OCI-LY1 (cell line): ENCODE measurements around the gene TFRC.

Experiments
- H2AFZ ChIP-seq: fragments of 200-600 bp; sonication (generic), shearing (Covaris generic); 2 replicates; pipeline ENCODE4 v1.6.0; 2014; ENCODE audit warnings: antibody characterized with exemption, mild to moderate bottlenecking, low read length
- H3F3A ChIP-seq: fragments of 200-600 bp; sonication (generic), shearing (Covaris generic); 2 replicates; pipeline ENCODE4 v1.6.0; 2014; ENCODE audit warnings: mild to moderate bottlenecking, antibody characterized with exemption, low read length, moderate library complexity; ENCODE audit not compliant: insufficient read depth
- H3K27ac ChIP-seq: fragments of 200-600 bp; sonication (generic); 2 replicates; pipeline ENCODE4 v1.5.1; 2014; ENCODE audit warnings: low read length, mixed run types, mild to moderate bottlenecking, low read depth; ENCODE audit not compliant: poor library complexity, severe bottlenecking
- H3K27me3 ChIP-seq: fragments of 200-600 bp; sonication (generic); 2 replicates; pipeline ENCODE4 v1.6.0; 2014; ENCODE audit warnings: antibody characterized with exemption, mild to moderate bottlenecking, low read length, moderate library complexity; ENCODE audit not compliant: insufficient read depth
- H3K36me3 ChIP-seq: fragments of 200-600 bp; sonication (generic); 2 replicates; pipeline ENCODE4 v1.6.1; 2014; ENCODE audit warnings: mild to moderate bottlenecking, antibody characterized with exemption, low read length, moderate library complexity, mixed read lengths; ENCODE audit not compliant: insufficient read depth
- H3K4me1 ChIP-seq: fragments of 200-600 bp; sonication (generic); 2 replicates; pipeline ENCODE4 v1.5.1; 2014; ENCODE audit warnings: mild to moderate bottlenecking, low read length, moderate library complexity; ENCODE audit not compliant: insufficient read depth, severe bottlenecking
- H3K4me2 ChIP-seq: fragments of 200-600 bp; sonication (generic), shearing (Covaris generic); 2 replicates; pipeline ENCODE4 v1.6.1; 2014; ENCODE audit warnings: low read length
- H3K4me3 ChIP-seq: fragments of 200-600 bp; sonication (generic); 2 replicates; pipeline ENCODE4 v1.5.1; 2014; ENCODE audit warnings: low read length, low read depth, mild to moderate bottlenecking, mixed read lengths; ENCODE audit not compliant: poor library complexity, severe bottlenecking
- H3K79me2 ChIP-seq: fragments of 200-600 bp; shearing (Covaris generic); 2 replicates; pipeline ENCODE4 v1.6.1; 2016; ENCODE audit warnings: mixed run types, low read length, mixed read lengths; ENCODE audit not compliant: insufficient read depth
- H3K9ac ChIP-seq: fragments of 200-600 bp; sonication (generic), shearing (Covaris generic); 2 replicates; pipeline ENCODE4 v1.6.1; 2014; ENCODE audit warnings: mild to moderate bottlenecking, low read length, mixed read lengths
- H3K9me2 ChIP-seq: fragments of 200-600 bp; sonication (generic), shearing (Covaris generic); 2 replicates; pipeline ENCODE4 v1.6.1; 2014; ENCODE audit warnings: low read depth, mild to moderate bottlenecking, low read length, mixed read lengths
- H3K9me3 ChIP-seq: fragments of 200-600 bp; shearing (Covaris generic); 2 replicates; pipeline ENCODE4 v1.6.1; 2014; ENCODE audit warnings: low read length, mixed read lengths
- H4K20me1 ChIP-seq: fragments of 200-600 bp; sonication (generic), shearing (Covaris generic); 2 replicates; pipeline ENCODE4 v1.6.0; 2016; ENCODE audit warnings: mild to moderate bottlenecking, low read length; ENCODE audit not compliant: insufficient read depth
- EZH2 ChIP-seq: fragments of 200-600 bp; sonication (generic), shearing (Covaris generic); IDR thresholded peaks from 2 replicates; pipeline ENCODE4 v1.8.0; 2017; ENCODE audit warnings: borderline replicate concordance, mixed run types, mild to moderate bottlenecking, antibody characterized with exemption, low read length, moderate library complexity, mixed read lengths
- TF ChIP-seq, protein P1 (sequence below): fragments of 200-600 bp; sonication (generic), shearing (Covaris generic); IDR thresholded peaks from 2 replicates; pipeline ENCODE4 v1.5.1; 2017; ENCODE audit warnings: mild to moderate bottlenecking, antibody characterized with exemption, low read length, moderate library complexity, mixed read lengths

The TFRC gene

DNA sequence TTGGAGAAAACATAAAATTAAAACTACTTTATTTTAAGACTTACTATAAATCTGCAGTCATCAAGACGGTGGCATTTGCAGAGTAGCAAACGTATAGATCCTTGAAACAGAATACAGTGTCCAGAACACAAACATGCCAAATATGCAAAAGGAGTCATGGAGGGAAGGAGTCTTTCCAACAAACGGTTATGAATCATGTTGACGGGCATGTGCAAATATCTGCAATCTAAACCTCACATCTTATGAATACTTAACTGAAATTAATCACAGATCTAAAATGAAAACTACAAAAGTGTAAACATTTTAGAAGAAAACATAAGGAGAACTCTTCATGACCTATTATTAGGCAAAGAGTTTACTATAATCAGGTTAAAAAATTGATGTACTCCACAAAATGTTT is 69.4 kb downstream of the TFRC start:
- H2AFZ ChIP-seq, result no peak overlapping the region

DNA sequence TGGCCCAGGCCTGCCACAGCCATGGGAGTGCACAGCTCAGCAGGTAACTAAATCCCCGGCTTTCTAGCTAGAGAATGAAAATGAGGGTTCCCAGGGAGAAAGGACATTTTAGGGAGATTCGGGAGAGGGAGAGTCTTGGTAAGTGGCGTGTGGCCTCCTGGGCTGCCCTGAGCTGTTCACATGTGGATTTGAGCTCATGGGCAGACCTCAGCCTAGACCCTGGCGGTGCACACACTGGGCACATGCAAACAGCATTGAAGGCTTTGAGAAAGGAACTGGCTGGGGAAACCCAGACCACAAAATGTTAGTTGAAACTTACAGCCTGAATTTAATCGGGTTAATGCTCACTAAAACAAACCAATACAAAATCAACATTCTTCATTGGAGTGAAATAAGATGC is 72.4 kb downstream of the TFRC start:
- no peaks in the 10 kb centered on the region for H3K9me2 ChIP-seq
- H3K27ac ChIP-seq, result no peak overlapping the region
- no peaks in the 10 kb centered on the region for H3K79me2 ChIP-seq
- no peak overlapping the region for H2AFZ ChIP-seq
- TF ChIP-seq, protein P1, sequence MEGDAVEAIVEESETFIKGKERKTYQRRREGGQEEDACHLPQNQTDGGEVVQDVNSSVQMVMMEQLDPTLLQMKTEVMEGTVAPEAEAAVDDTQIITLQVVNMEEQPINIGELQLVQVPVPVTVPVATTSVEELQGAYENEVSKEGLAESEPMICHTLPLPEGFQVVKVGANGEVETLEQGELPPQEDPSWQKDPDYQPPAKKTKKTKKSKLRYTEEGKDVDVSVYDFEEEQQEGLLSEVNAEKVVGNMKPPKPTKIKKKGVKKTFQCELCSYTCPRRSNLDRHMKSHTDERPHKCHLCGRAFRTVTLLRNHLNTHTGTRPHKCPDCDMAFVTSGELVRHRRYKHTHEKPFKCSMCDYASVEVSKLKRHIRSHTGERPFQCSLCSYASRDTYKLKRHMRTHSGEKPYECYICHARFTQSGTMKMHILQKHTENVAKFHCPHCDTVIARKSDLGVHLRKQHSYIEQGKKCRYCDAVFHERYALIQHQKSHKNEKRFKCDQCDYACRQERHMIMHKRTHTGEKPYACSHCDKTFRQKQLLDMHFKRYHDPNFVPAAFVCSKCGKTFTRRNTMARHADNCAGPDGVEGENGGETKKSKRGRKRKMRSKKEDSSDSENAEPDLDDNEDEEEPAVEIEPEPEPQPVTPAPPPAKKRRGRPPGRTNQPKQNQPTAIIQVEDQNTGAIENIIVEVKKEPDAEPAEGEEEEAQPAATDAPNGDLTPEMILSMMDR, result no peak
- no peak for TF ChIP-seq EZH2
- peaks cover 20% of the 10 kb centered on the region; the same call in 1 of the 2 replicates for H3K27me3 ChIP-seq
- no peaks in the 10 kb centered on the region for H3F3A ChIP-seq
- no peaks in the 10 kb centered on the region for H3K36me3 ChIP-seq
- no peak overlapping the region for H3K4me3 ChIP-seq
- no peaks in the 10 kb centered on the region for H3K4me1 ChIP-seq
- peaks cover 14% of the 10 kb centered on the region for H3K9me3 ChIP-seq
- no peaks in the 10 kb centered on the region for H4K20me1 ChIP-seq
- no peak overlapping the region for H3K4me2 ChIP-seq
- no peak overlapping the region for H3K9ac ChIP-seq

More for the DNA sequence above, 69.4 kb downstream of the TFRC start:
- Histone ChIP-seq H3K4me1 (no peaks in the 10 kb centered on the region), H3K27ac (no peak overlapping the region), H3K9me3 (peaks cover 14% of the 10 kb centered on the region), H3K36me3 (no peaks in the 10 kb centered on the region), H3K4me3 (no peak overlapping the region), H3K79me2 (no peaks in the 10 kb centered on the region), H4K20me1 (no peaks in the 10 kb centered on the region), H3K4me2 (no peak overlapping the region), H3K9ac (no peak overlapping the region), H3F3A (no peaks in the 10 kb centered on the region), H3K9me2 (no peaks in the 10 kb centered on the region), H3K27me3 (peaks cover 19% of the 10 kb centered on the region; the same call in 1 of the 2 replicates)
- TF ChIP-seq, protein P1, result no peak
- TF ChIP-seq EZH2, result no peak

DNA sequence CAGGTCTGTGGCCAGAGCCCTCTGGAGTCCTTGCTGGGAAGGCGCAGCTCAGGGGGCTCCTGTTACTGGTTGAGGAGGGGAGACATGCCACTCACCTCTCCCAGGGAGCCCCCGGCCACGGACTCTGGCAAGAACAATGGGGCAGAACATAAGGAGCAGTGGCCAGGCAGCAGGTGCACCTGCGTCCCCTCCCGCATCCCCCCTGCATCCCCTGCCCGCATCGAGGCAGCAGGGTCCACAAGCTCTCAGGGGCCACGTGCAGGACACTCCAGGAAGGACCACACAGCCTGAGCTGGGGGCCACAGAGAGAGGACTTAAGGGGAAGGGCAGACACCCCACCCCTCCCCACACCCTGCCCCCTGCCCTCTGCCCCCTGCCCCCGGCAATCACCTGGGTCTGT is 73.0 kb downstream of the TFRC start:
- H3K9me3 ChIP-seq, result peaks cover 14% of the 10 kb centered on the region
- H3K79me2 ChIP-seq, result no peaks in the 10 kb centered on the region
- no peaks in the 10 kb centered on the region for H3K36me3 ChIP-seq
- no peak overlapping the region for H3K9ac ChIP-seq
- no peak overlapping the region for H3K27ac ChIP-seq
- no peaks in the 10 kb centered on the region for H3K4me1 ChIP-seq
- TF ChIP-seq, protein P1, result no peak
- no peak for TF ChIP-seq EZH2
- H3K9me2 ChIP-seq, result no peaks in the 10 kb centered on the region
- H4K20me1 ChIP-seq, result no peaks in the 10 kb centered on the region
- no peak overlapping the region for H3K4me2 ChIP-seq
- peaks cover 20% of the 10 kb centered on the region; the same call in 1 of the 2 replicates for H3K27me3 ChIP-seq
- no peak overlapping the region for H3K4me3 ChIP-seq
- H3F3A ChIP-seq, result no peaks in the 10 kb centered on the region
- H2AFZ ChIP-seq, result no peak overlapping the region
